Measurements from ENCODE around the gene NACC1. TPM values are rescaled to one million over a fixed set of nuclear protein-coding genes. Genes with fewer than 3 reads are reported as not detected.

NACC1 gene
- total and polyA plus RNA-seq, 2 of the 13 experiments (the other 11 are each of a cell fraction or from before 2014, with no cell fraction given) = 31.8 to 42.3 TPM

- TF ChIP-seq FOXK1 (CRISPR knock-in tag; IDR thresholded peaks at IDR 0.05; ENCODE audit: borderline replicate concordance, low read depth) = no peak
- no peak for TF ChIP-seq ZFAT (CRISPR knock-in tag; conservative IDR thresholded peaks at IDR 0.05)
- peak in 1 of 2 experiments; percentile 40; a peak in 1 of 4 replicates for TF ChIP-seq ATF4 (CRISPR knock-in tag; IDR thresholded peaks at IDR 0.05)
- no peak for TF ChIP-seq ZBTB42 (CRISPR knock-in tag; IDR thresholded peaks at IDR 0.05)
- TF ChIP-seq GABPA (IDR thresholded peaks at IDR 0.05; ENCODE audit: low read depth, low read length) = peak; percentile 60
- peak; percentile 70 for TF ChIP-seq GABPA (CRISPR knock-in tag; IDR thresholded peaks at IDR 0.05; ENCODE audit: low read depth)
- TF ChIP-seq POLR2A (IDR thresholded peaks at IDR 0.05; ENCODE audit: insufficient read depth in 1 of 2, low read depth in 2 of 2, low read length in 2 of 2) = peak in 1 of 2 experiments; percentile 26; a peak in 1 of 4 replicates
- peak; percentile 64; the same call in 1 of the 2 replicates for TF ChIP-seq SOX5 (CRISPR knock-in tag; IDR thresholded peaks at IDR 0.05; ENCODE audit: borderline replicate concordance)
- TF ChIP-seq GTF2F1 (IDR thresholded peaks at IDR 0.05; ENCODE audit: low read length) = no peak
- TF ChIP-seq HNF1A (IDR thresholded peaks at IDR 0.05; ENCODE audit: low read depth) = no peak
- no peak for TF ChIP-seq HNF1A (CRISPR knock-in tag; IDR thresholded peaks at IDR 0.05; ENCODE audit: borderline replicate concordance)
- TF ChIP-seq ZNF274 (CRISPR knock-in tag; IDR thresholded peaks at IDR 0.05) = no peak
- peak; percentile 92 for TF ChIP-seq RARA (CRISPR knock-in tag; IDR thresholded peaks at IDR 0.05)
- no peak for TF ChIP-seq ZSCAN12 (CRISPR knock-in tag; IDR thresholded peaks at IDR 0.05)
- TF ChIP-seq MNT (IDR thresholded peaks at IDR 0.05) = no peak
- no peak for TF ChIP-seq DNMT1 (CRISPR knock-in tag; IDR thresholded peaks at IDR 0.05)
- no peak for TF ChIP-seq SOX13 (IDR thresholded peaks at IDR 0.05)
- TF ChIP-seq SOX13 (CRISPR knock-in tag; conservative IDR thresholded peaks at IDR 0.05 in 1 of 2, IDR thresholded peaks at IDR 0.05 in 1 of 2) = peak in 1 of 2 experiments; percentile 71; a peak in 2 of 4 replicates
- no peak for TF ChIP-seq TSC22D2 (CRISPR knock-in tag; IDR thresholded peaks at IDR 0.05; ENCODE audit: borderline replicate concordance)
- no peak for TF ChIP-seq ATF2 (CRISPR knock-in tag; IDR thresholded peaks at IDR 0.05)
- TF ChIP-seq ZNF17 (CRISPR knock-in tag; IDR thresholded peaks at IDR 0.05) = no peak
Observed at GRCh38 chr19:13155472-13156359, 37.7 kb downstream of the NACC1 start (continued).

All from HepG2 (cell line).